Endothelial cell of umbilical vein (primary cell): ENCODE data around the gene ST6GALNAC3. TPM values are rescaled to one million over a fixed set of nuclear protein-coding genes. Genes with fewer than 3 reads are reported as not detected.

Experiments used
- BruUV-seq: library from RNA; stranded (reverse); fragments of 400-500 nt; replicated peaks from 2 replicates; lab custom pipeline; 2021; lab: Mats Ljungman, UMichigan
- CTCF ChIA-PET: fragments of 300-600, 350-600 bp; sonication (Branson Sonifier 250); formaldehyde crosslinking; loops from one replicate; lab custom pipeline; 2021; ENCODE audit warnings: antibody characterized with exemption, inconsistent platforms; lab: Charles Lee
- POLR2A ChIA-PET: fragments of 300-600, 350-600 bp; sonication (Branson Sonifier 250); formaldehyde crosslinking; loops from one replicate; lab custom pipeline; 2021; ENCODE audit warnings: antibody characterized with exemption, inconsistent platforms; lab: Charles Lee
- DNase-seq: peaks from one replicate; pipeline ENCODE4 v3.0.0-alpha.2; 2011; ENCODE audit warnings: low read depth, low spot score
- FAIRE-seq: peaks from 2 replicates; lab custom pipeline; 2011; peaks lifted over from hg19 to GRCh38; lab: Jason Lieb, UNC
- H2AFZ ChIP-seq: 2 replicates; pipeline ENCODE4 v1.6.0; 2012; ENCODE audit warnings: low read depth, low read length, control low read depth, inconsistent platforms
- H3K27ac ChIP-seq: 2 replicates; pipeline ENCODE4 v1.5.1; 2011; ENCODE audit warnings: low read depth, mild to moderate bottlenecking, control low read depth, low read length, moderate library complexity; ENCODE audit not compliant: insufficient read depth
- H3K27me3 ChIP-seq, 2 experiments: 2 replicates each; pipeline versions ENCODE4 v1.6.0 to v1.6.1; 2011; ENCODE audit warnings: low read length in 2 of 2, mixed read lengths in 1 of 2; ENCODE audit not compliant: control insufficient read depth in 2 of 2, insufficient read depth in 2 of 2
- H3K36me3 ChIP-seq, 2 experiments: 2 replicates in 1 of 2; 3 replicates in 1 of 2; pipeline ENCODE4 v1.5.1; 2011; ENCODE audit warnings: low read length in 2 of 2, mild to moderate bottlenecking in 1 of 2, moderate library complexity in 1 of 2; ENCODE audit not compliant: control insufficient read depth in 2 of 2, insufficient read depth in 2 of 2; ENCODE audit errors: extremely low read depth in 1 of 2
- H3K4me1 ChIP-seq: 3 replicates; pipeline ENCODE4 v1.5.1; 2011; ENCODE audit warnings: mild to moderate bottlenecking, low read length; ENCODE audit not compliant: control insufficient read depth, insufficient read depth; ENCODE audit errors: extremely low read depth
- H3K4me2 ChIP-seq: 2 replicates; pipeline ENCODE4 v1.6.1; 2011; ENCODE audit warnings: low read length, control low read depth, mixed read lengths; ENCODE audit not compliant: insufficient read depth
- H3K4me3 ChIP-seq, 3 experiments: fragments of 200-600 bp in 1 of 3; sonication (generic), shearing (Covaris generic) in 1 of 3; replicated peaks in 1 of 3; 2 replicates each; pipeline ENCODE4 v1.5.1; 2011 to 2016; ENCODE audit warnings: control low read depth in 3 of 3, low read length in 3 of 3, mild to moderate bottlenecking in 2 of 3, inconsistent platforms in 1 of 3, low read depth in 1 of 3, moderate library complexity in 1 of 3; ENCODE audit not compliant: insufficient read depth in 1 of 3
- H3K79me2 ChIP-seq: 2 replicates; pipeline ENCODE4 v1.6.0; 2012; ENCODE audit warnings: low read length, inconsistent platforms; ENCODE audit not compliant: control insufficient read depth, insufficient read depth
- H3K9ac ChIP-seq: replicated peaks from 2 replicates; pipeline ENCODE3; 2011; ENCODE audit warnings: low read length, control low read depth; ENCODE audit not compliant: insufficient read depth; ENCODE audit errors: extremely low read depth
- H3K9me1 ChIP-seq: replicated peaks from 3 replicates; pipeline ENCODE4 v1.6.0; 2011; ENCODE audit warnings: mild to moderate bottlenecking, low read length; ENCODE audit not compliant: control insufficient read depth, insufficient read depth; ENCODE audit errors: extremely low read depth
- H3K9me3 ChIP-seq: replicated peaks from 2 replicates; pipeline ENCODE4 v1.5.1; 2012; ENCODE audit warnings: low read length, inconsistent platforms; ENCODE audit not compliant: control insufficient read depth, insufficient read depth
- H4K20me1 ChIP-seq: replicated peaks from 2 replicates; pipeline ENCODE3; 2011; ENCODE audit warnings: mild to moderate bottlenecking, low read length; ENCODE audit not compliant: control insufficient read depth, insufficient read depth; ENCODE audit errors: extremely low read depth
- CTCF ChIP-seq, 2 donors: IDR thresholded peaks; 1 replicate in 1 of 2; 2 replicates in 1 of 2; pipeline ENCODE4 v1.5.1; 2011; ENCODE audit warnings: low read length in 2 of 2, mild to moderate bottlenecking in 2 of 2, moderate library complexity in 2 of 2, control low read depth in 1 of 2, inconsistent platforms in 1 of 2, low read depth in 1 of 2; ENCODE audit not compliant: insufficient read depth in 1 of 2; ENCODE audit errors: extremely low read depth in 1 of 2
- EZH2 ChIP-seq: IDR thresholded peaks from 2 replicates; pipeline ENCODE4 v1.6.1; 2012; ENCODE audit warnings: borderline replicate concordance, low read depth, mild to moderate bottlenecking, moderate library complexity, low read length, inconsistent platforms; ENCODE audit not compliant: severe bottlenecking
- FOS ChIP-seq: IDR thresholded peaks from 2 replicates; pipeline ENCODE4 v1.6.1; 2011; ENCODE audit warnings: mild to moderate bottlenecking, low read length, moderate library complexity, borderline replicate concordance; ENCODE audit not compliant: insufficient read depth
- GATA2 ChIP-seq: IDR thresholded peaks from 2 replicates; pipeline ENCODE4 v1.7.0; 2011; ENCODE audit warnings: low read depth, mild to moderate bottlenecking, moderate library complexity, mixed read lengths, low read length; ENCODE audit not compliant: insufficient read length, insufficient read depth
- JUN ChIP-seq: IDR thresholded peaks from 2 replicates; pipeline ENCODE4 v1.6.1; 2011; ENCODE audit warnings: borderline replicate concordance, low read depth; ENCODE audit not compliant: insufficient read length, insufficient read depth
- MAX ChIP-seq: IDR thresholded peaks from 2 replicates; pipeline ENCODE4 v1.6.1; 2011; ENCODE audit not compliant: insufficient read depth, insufficient read length
- MYC ChIP-seq: IDR thresholded peaks from one replicate; pipeline ENCODE4 v1.6.1; 2011; ENCODE audit warnings: mild to moderate bottlenecking, low read depth, low read length
- POLR2A ChIP-seq: IDR thresholded peaks from 2 replicates; pipeline ENCODE4 v1.6.1; 2012; ENCODE audit warnings: low read depth, mild to moderate bottlenecking, control low read depth, low read length
- POLR2AphosphoS5 ChIP-seq: IDR thresholded peaks from 2 replicates; pipeline ENCODE4 v1.6.1; 2012; ENCODE audit warnings: low read depth, mild to moderate bottlenecking, control low read depth, low read length, moderate library complexity; ENCODE audit not compliant: insufficient read depth
- dilution Hi-C: fragments of 300-500 bp; cut with MboI; formaldehyde crosslinking; loops from one replicate; pipeline ENCODE4 v1.15.0; 2019; ENCODE audit warnings: low sequenced_read_pairs; ENCODE audit not compliant: extremely low pct_ligation_motif_present
- intact Hi-C: fragments of 100-400 bp; cut with micrococcal nuclease; formaldehyde crosslinking; loops from one replicate; pipeline ENCODE4 v1.10.0; 2022
- polyA plus RNA-seq, 4 experiments: library from polyadenylated mRNA; depleted of rRNA in 3 of 4; stranded (reverse) in 3 of 4; unstranded in 1 of 4; fragments of >200 nt; gene quantifications; 2 replicates each; pipeline versions ENCODE4 v1.2.1 to v1.2.3, GENCODE V29; 2011 to 2012; ENCODE audit warnings: missing spikeins in 1 of 4
- total RNA-seq: library from RNA; stranded (reverse); gene quantifications from 2 replicates; pipeline ENCODE4 v1.2.3, GENCODE V29; 2021

The ST6GALNAC3 gene
- total and polyA plus RNA-seq, 2 donors (not counting 3 experiments of a cell fraction or from before 2014, with no cell fraction given) = 7.6 to 48.3 TPM

- DNase-seq (no peak), FAIRE-seq (no peak)
- Histone ChIP-seq H2AFZ (no peak overlapping the region), H3K27me3 (no peaks in the 10 kb centered on the region), H3K9me1 (no peaks in the 10 kb centered on the region), H3K36me3 (no peaks in the 10 kb centered on the region), H3K4me3 (no peak overlapping the region), H4K20me1 (no peaks in the 10 kb centered on the region), H3K4me1 (no peaks in the 10 kb centered on the region), H3K9ac (no peak overlapping the region), H3K79me2 (no peaks in the 10 kb centered on the region), H3K4me2 (no peak overlapping the region), H3K27ac (no peak overlapping the region), H3K9me3 (no peaks in the 10 kb centered on the region)
- TF ChIP-seq MAX = no peak
- no peak for TF ChIP-seq CTCF (IDR thresholded peaks at IDR 0.05; ENCODE audit: extremely low read depth in 1 of 2, insufficient read depth in 1 of 2, low read depth in 1 of 2, low read length in 2 of 2)
- TF ChIP-seq POLR2AphosphoS5 = no peak
- TF ChIP-seq MYC = no peak
- no peak for TF ChIP-seq POLR2A
- no peak for TF ChIP-seq GATA2
- TF ChIP-seq EZH2 = no peak
- no peak for TF ChIP-seq FOS
- no peak for TF ChIP-seq JUN
- ChIA-PET POLR2A (no interaction called here), CTCF (no interaction called here)
- BruUV-seq = no TSS peak
- dilution Hi-C loops = no loop called here
- intact Hi-C loops = no loop called here
Observed at GRCh38 chr1:76640723-76641122, 566.2 kb downstream of the ST6GALNAC3 start.
